ENCODE results near the gene DDHD1. TPM values are rescaled to one million over a fixed set of nuclear protein-coding genes. Genes with fewer than 3 reads are reported as not detected.

The DDHD1 gene
- total RNA-seq, 1 experiment from 2014 or later: 10.6 TPM

GRCh38 chr14:53017837-53018236 is 135.3 kb downstream of the DDHD1 start:
- intact Hi-C loops (cut with micrococcal nuclease; ENCODE audit: unreplicated experiment): no loop called here
- ChIA-PET POLR2A (no interaction called here), CTCF (no interaction called here)
- in situ Hi-C loops (cut with HindIII; ENCODE audit: low pct_unique_long_range_greater_than_20kb, low sequenced_read_pairs): no loop called here
- H3K4me1 ChIP-seq (ENCODE audit: control insufficient read depth, insufficient read depth, low read length): no peaks in the 10 kb centered on the region; the same call in 1 of the 2 replicates
- no peak overlapping the region for H3K4me3 ChIP-seq (ENCODE audit: low read depth in 2 of 2, low read length in 2 of 2)
- TF ChIP-seq POLR2AphosphoS5 (IDR thresholded peaks at IDR 0.05; ENCODE audit: low read depth, low read length) (no peak), REST (IDR thresholded peaks at IDR 0.05; ENCODE audit: insufficient read depth in 1 of 2, low read depth in 2 of 2, low read length in 1 of 2) (no peak), TCF7L2 (IDR thresholded peaks at IDR 0.05; ENCODE audit: low read depth, low read length) (no peak), SIN3A (IDR thresholded peaks at IDR 0.05; ENCODE audit: borderline replicate concordance, insufficient read depth, low read depth, low read length) (no peak), CTCF (IDR thresholded peaks at IDR 0.05) (no peak)
- no peak overlapping the region for H3K27ac ChIP-seq (ENCODE audit: low read length)
- no peaks in the 10 kb centered on the region for H3K9me3 ChIP-seq (ENCODE audit: control insufficient read depth, insufficient read depth, low read depth, low read length)
- H3K36me3 ChIP-seq (ENCODE audit: control insufficient read depth, insufficient read depth, low read length): no peaks in the 10 kb centered on the region
- ATAC-seq: no peak
- no peak for DNase-seq (ENCODE audit: low read depth, low spot score)
- no peaks in the 10 kb centered on the region for H3K27me3 ChIP-seq (ENCODE audit: control insufficient read depth, insufficient read depth, low read length)
- BruUV-seq (replicated peaks): no TSS peak

GRCh38 chr14:53016919-53017318 is 136.2 kb downstream of the DDHD1 start:
- intact Hi-C loops (cut with micrococcal nuclease; ENCODE audit: unreplicated experiment) (no loop called here), in situ Hi-C loops (cut with HindIII; ENCODE audit: low pct_unique_long_range_greater_than_20kb, low sequenced_read_pairs) (no loop called here)
- Histone ChIP-seq H3K4me3 (ENCODE audit: low read depth in 2 of 2, low read length in 2 of 2) (no peak overlapping the region), H3K27ac (ENCODE audit: low read length) (no peak overlapping the region), H3K27me3 (ENCODE audit: control insufficient read depth, insufficient read depth, low read length) (no peaks in the 10 kb centered on the region), H3K9me3 (ENCODE audit: control insufficient read depth, insufficient read depth, low read depth, low read length) (no peaks in the 10 kb centered on the region), H3K4me1 (ENCODE audit: control insufficient read depth, insufficient read depth, low read length) (no peaks in the 10 kb centered on the region; the same call in 1 of the 2 replicates), H3K36me3 (ENCODE audit: control insufficient read depth, insufficient read depth, low read length) (no peaks in the 10 kb centered on the region)
- ATAC-seq: no peak
- CTCF ChIA-PET: no interaction called here
- BruUV-seq (replicated peaks): no TSS peak
- POLR2A ChIA-PET: no interaction called here
- TF ChIP-seq SIN3A (IDR thresholded peaks at IDR 0.05; ENCODE audit: borderline replicate concordance, insufficient read depth, low read depth, low read length): no peak
- TF ChIP-seq CTCF (IDR thresholded peaks at IDR 0.05): no peak
- no peak for TF ChIP-seq REST (IDR thresholded peaks at IDR 0.05; ENCODE audit: insufficient read depth in 1 of 2, low read depth in 2 of 2, low read length in 1 of 2)
- no peak for TF ChIP-seq POLR2AphosphoS5 (IDR thresholded peaks at IDR 0.05; ENCODE audit: low read depth, low read length)
- no peak for TF ChIP-seq TCF7L2 (IDR thresholded peaks at IDR 0.05; ENCODE audit: low read depth, low read length)
- DNase-seq (ENCODE audit: low read depth, low spot score): no peak
